ENCODE data around the gene ADAMTS5.

Gene ADAMTS5

GRCh38 chr21:26977746-26978145 is 10.9 kb upstream of the ADAMTS5 start:
- Histone ChIP-seq H3K27me3 (ENCODE audit: insufficient read depth, low read length) (no peaks in the 10 kb centered on the region), H3K4me1 (ENCODE audit: control insufficient read depth in 1 of 2, insufficient read depth in 2 of 2, low read length in 2 of 2) (no peaks in the 10 kb centered on the region), H3K79me2 (ENCODE audit: control insufficient read depth, insufficient read depth, low read length, poor library complexity) (no peaks in the 10 kb centered on the region), H3K27ac (ENCODE audit: low read depth, low read length) (no peak overlapping the region), H3K36me3 (ENCODE audit: control insufficient read depth in 1 of 2, insufficient read depth in 2 of 2, low read length in 2 of 2) (no peaks in the 10 kb centered on the region), H3K9me3 (ENCODE audit: insufficient read depth, low read depth, low read length) (no peaks in the 10 kb centered on the region), H2AK5ac (ENCODE audit: low read length) (no peak overlapping the region), H3K14ac (ENCODE audit: low read length) (no peak overlapping the region), H3K23ac (ENCODE audit: low read length) (no peak overlapping the region), H2BK5ac (ENCODE audit: low read depth, low read length, poor library complexity) (no peak overlapping the region), H3K4ac (ENCODE audit: low read depth, low read length) (no peak overlapping the region), H2BK120ac (ENCODE audit: insufficient read depth, low read length, poor library complexity) (no peak overlapping the region), H2AFZ (ENCODE audit: insufficient read depth, low read length, poor library complexity) (no peak overlapping the region), H4K12ac (ENCODE audit: low read depth, low read length) (no peak overlapping the region), H3K18ac (ENCODE audit: low read length) (no peak overlapping the region), H3K4me2 (ENCODE audit: low read length) (no peak overlapping the region), H3K4me3 (ENCODE audit: low read depth, low read length) (no peak overlapping the region), H2BK12ac (ENCODE audit: low read length) (no peak overlapping the region), H3K9ac (ENCODE audit: low read length) (no peak overlapping the region), H4K8ac (ENCODE audit: low read depth, low read length) (no peak overlapping the region), H4K91ac (ENCODE audit: low read depth, low read length) (no peak overlapping the region), H3K79me1 (ENCODE audit: low read length) (no peaks in the 10 kb centered on the region)
- no CpG with 5 or more reads among the region's 3 CpGs for WGBS (ENCODE audit: extremely low coverage, insufficient coverage, insufficient read length)
- no peak for DNase-seq

- Histone ChIP-seq H3K27me3 (ENCODE audit: insufficient read depth, low read length) (peaks cover 3% of the 10 kb centered on the region), H4K91ac (ENCODE audit: low read depth, low read length) (no peak overlapping the region), H2BK120ac (ENCODE audit: insufficient read depth, low read length, poor library complexity) (no peak overlapping the region), H2BK5ac (ENCODE audit: low read depth, low read length, poor library complexity) (no peak overlapping the region), H3K27ac (ENCODE audit: low read depth, low read length) (no peak overlapping the region), H3K4ac (ENCODE audit: low read depth, low read length) (no peak overlapping the region), H3K4me1 (ENCODE audit: control insufficient read depth in 1 of 2, insufficient read depth in 2 of 2, low read length in 2 of 2) (no peaks in the 10 kb centered on the region), H3K4me2 (ENCODE audit: low read length) (no peak overlapping the region), H4K8ac (ENCODE audit: low read depth, low read length) (no peak overlapping the region), H4K12ac (ENCODE audit: low read depth, low read length) (no peak overlapping the region), H3K14ac (ENCODE audit: low read length) (no peak overlapping the region), H2AK5ac (ENCODE audit: low read length) (no peak overlapping the region), H3K9ac (ENCODE audit: low read length) (no peak overlapping the region), H3K79me2 (ENCODE audit: control insufficient read depth, insufficient read depth, low read length, poor library complexity) (no peaks in the 10 kb centered on the region), H3K36me3 (ENCODE audit: control insufficient read depth in 1 of 2, insufficient read depth in 2 of 2, low read length in 2 of 2) (no peaks in the 10 kb centered on the region), H2AFZ (ENCODE audit: insufficient read depth, low read length, poor library complexity) (no peak overlapping the region), H3K9me3 (ENCODE audit: insufficient read depth, low read depth, low read length) (no peaks in the 10 kb centered on the region), H2BK12ac (ENCODE audit: low read length) (no peak overlapping the region), H3K18ac (ENCODE audit: low read length) (no peak overlapping the region), H3K4me3 (ENCODE audit: low read depth, low read length) (no peak overlapping the region), H3K23ac (ENCODE audit: low read length) (no peak overlapping the region), H3K79me1 (ENCODE audit: low read length) (no peaks in the 10 kb centered on the region)
- no peak for DNase-seq
- no CpG with 5 or more reads among the region's 2 CpGs for WGBS (ENCODE audit: extremely low coverage, insufficient coverage, insufficient read length)
Observed at GRCh38 chr21:26973226-26973625, 6.3 kb upstream of the ADAMTS5 start.

- Histone ChIP-seq H2BK5ac (ENCODE audit: low read depth, low read length, poor library complexity) (no peak overlapping the region), H3K79me2 (ENCODE audit: control insufficient read depth, insufficient read depth, low read length, poor library complexity) (no peaks in the 10 kb centered on the region), H4K12ac (ENCODE audit: low read depth, low read length) (no peak overlapping the region), H3K36me3 (ENCODE audit: control insufficient read depth in 1 of 2, insufficient read depth in 2 of 2, low read length in 2 of 2) (no peaks in the 10 kb centered on the region), H3K4me1 (ENCODE audit: control insufficient read depth in 1 of 2, insufficient read depth in 2 of 2, low read length in 2 of 2) (no peaks in the 10 kb centered on the region), H3K27ac (ENCODE audit: low read depth, low read length) (no peak overlapping the region), H2AK5ac (ENCODE audit: low read length) (no peak overlapping the region), H3K4me2 (ENCODE audit: low read length) (no peak overlapping the region), H3K9me3 (ENCODE audit: insufficient read depth, low read depth, low read length) (no peaks in the 10 kb centered on the region), H4K91ac (ENCODE audit: low read depth, low read length) (no peak overlapping the region), H3K79me1 (ENCODE audit: low read length) (peaks cover 1% of the 10 kb centered on the region), H3K27me3 (ENCODE audit: insufficient read depth, low read length) (peaks cover 6% of the 10 kb centered on the region), H3K23ac (ENCODE audit: low read length) (no peak overlapping the region), H2AFZ (ENCODE audit: insufficient read depth, low read length, poor library complexity) (no peak overlapping the region), H3K18ac (ENCODE audit: low read length) (no peak overlapping the region), H3K9ac (ENCODE audit: low read length) (no peak overlapping the region), H2BK12ac (ENCODE audit: low read length) (no peak overlapping the region), H3K14ac (ENCODE audit: low read length) (no peak overlapping the region), H3K4ac (ENCODE audit: low read depth, low read length) (no peak overlapping the region), H3K4me3 (ENCODE audit: low read depth, low read length) (no peak overlapping the region), H2BK120ac (ENCODE audit: insufficient read depth, low read length, poor library complexity) (no peak overlapping the region), H4K8ac (ENCODE audit: low read depth, low read length) (no peak overlapping the region)
- no peak for DNase-seq
- WGBS (ENCODE audit: extremely low coverage, insufficient coverage, insufficient read length) = no CpG with 5 or more reads among the region's 2 CpGs
Observed at GRCh38 chr21:26972192-26972591, 5.3 kb upstream of the ADAMTS5 start.

GRCh38 chr21:26969971-26970725 is 3.3 kb upstream of the ADAMTS5 start:
- H2AFZ ChIP-seq (ENCODE audit: insufficient read depth, low read length, poor library complexity) = no peak overlapping the region
- no peak overlapping the region for H3K4ac ChIP-seq (ENCODE audit: low read depth, low read length)
- H3K23ac ChIP-seq (ENCODE audit: low read length) = no peak overlapping the region
- H2BK5ac ChIP-seq (ENCODE audit: low read depth, low read length, poor library complexity) = no peak overlapping the region
- H3K9ac ChIP-seq (ENCODE audit: low read length) = no peak overlapping the region
- H3K79me2 ChIP-seq (ENCODE audit: control insufficient read depth, insufficient read depth, low read length, poor library complexity) = no peaks in the 10 kb centered on the region
- no peak overlapping the region for H4K8ac ChIP-seq (ENCODE audit: low read depth, low read length)
- peaks cover 9 to 16% of the 10 kb centered on the region in 2 experiments for H3K4me1 ChIP-seq (ENCODE audit: control insufficient read depth in 1 of 2, insufficient read depth in 2 of 2, low read length in 2 of 2)
- peaks cover 9% of the 10 kb centered on the region for H3K9me3 ChIP-seq (ENCODE audit: insufficient read depth, low read depth, low read length)
- no CpG with 5 or more reads among the region's 6 CpGs for WGBS (ENCODE audit: extremely low coverage, insufficient coverage, insufficient read length)
- H2BK120ac ChIP-seq (ENCODE audit: insufficient read depth, low read length, poor library complexity) = no peak overlapping the region
- no peak overlapping the region for H2AK5ac ChIP-seq (ENCODE audit: low read length)
- no peak overlapping the region for H2BK12ac ChIP-seq (ENCODE audit: low read length)
- peaks cover 1% of the 10 kb centered on the region for H3K79me1 ChIP-seq (ENCODE audit: low read length)
- no peak overlapping the region for H3K4me3 ChIP-seq (ENCODE audit: low read depth, low read length)
- no peak overlapping the region for H3K14ac ChIP-seq (ENCODE audit: low read length)
- H3K27ac ChIP-seq (ENCODE audit: low read depth, low read length) = no peak overlapping the region
- H3K36me3 ChIP-seq (ENCODE audit: control insufficient read depth in 1 of 2, insufficient read depth in 2 of 2, low read length in 2 of 2) = no peaks in the 10 kb centered on the region
- H3K18ac ChIP-seq (ENCODE audit: low read length) = no peak overlapping the region
- DNase-seq = peak; percentile 1 to 53
- no peak overlapping the region for H4K12ac ChIP-seq (ENCODE audit: low read depth, low read length)
- no peak overlapping the region for H3K4me2 ChIP-seq (ENCODE audit: low read length)
- peaks cover 24% of the 10 kb centered on the region for H3K27me3 ChIP-seq (ENCODE audit: insufficient read depth, low read length)
- no peak overlapping the region for H4K91ac ChIP-seq (ENCODE audit: low read depth, low read length)

Measured in trophoblast cell (in vitro differentiated cells and primary cell).